HepG2 (cell line): ENCODE results near the gene CELF4. TPM values are rescaled to one million over a fixed set of nuclear protein-coding genes. Genes with fewer than 3 reads are reported as not detected.

ENCODE experiments used
- ATAC-seq: fragments of 200-7000 bp; cut with Tn5 transposase; 3 replicates; pipeline ENCODE4 v1.9.1; 2020; ENCODE audit warnings: mild to moderate bottlenecking, moderate library complexity
- BruUV-seq: library from RNA; stranded (reverse); fragments of 400-500 nt; replicated peaks from 2 replicates; lab custom pipeline; 2021; lab: Mats Ljungman, UMichigan
- CTCF ChIA-PET: fragments of 300-600 bp; formaldehyde crosslinking; extraction: SDS; loops from one replicate; lab custom pipeline; 2021; ENCODE audit warnings: low total read pairs, inconsistent platforms, low intra/inter-chr PET ratio; lab: Yijun Ruan, JAX
- POLR2A ChIA-PET: fragments of 350-600 bp; sonication (Branson Sonifier 250); formaldehyde crosslinking; loops from one replicate; lab custom pipeline; 2020; ENCODE audit warnings: antibody characterized with exemption, inconsistent platforms; lab: Yijun Ruan, JAX
- DNase-seq: peaks from one replicate; pipeline ENCODE4 v3.0.0-alpha.2; 2015; ENCODE audit warnings: low spot score
- FAIRE-seq: peaks from 3 replicates; lab custom pipeline; 2011; peaks lifted over from hg19 to GRCh38; lab: Jason Lieb, UNC
- H2AFZ ChIP-seq: one replicate; pipeline ENCODE4 v1.6.1; 2011; ENCODE audit warnings: low read length, inconsistent platforms
- H3K27ac ChIP-seq: fragments of 300-600 bp; 3 replicates; pipeline ENCODE4 v1.8.0; 2011; ENCODE audit warnings: mixed run types, mild to moderate bottlenecking, mixed read lengths, low read length, inconsistent platforms; ENCODE audit not compliant: insufficient read depth; ENCODE audit errors: extremely low read length
- H3K27me3 ChIP-seq, 2 experiments: fragments of 200-600 bp in 1 of 2; 2 replicates in 1 of 2; 3 replicates in 1 of 2; pipeline versions ENCODE4 v1.6.0 to v1.8.0; 2011; ENCODE audit warnings: low read length in 2 of 2, mild to moderate bottlenecking in 2 of 2, moderate library complexity in 2 of 2, inconsistent platforms in 1 of 2; ENCODE audit not compliant: insufficient read depth in 2 of 2, control insufficient read depth in 1 of 2
- H3K36me3 ChIP-seq, 2 experiments: fragments of 200-600 bp in 1 of 2; replicated peaks in 1 of 2; 2 replicates in 1 of 2; 3 replicates in 1 of 2; pipeline versions ENCODE4 v1.5.1 to v1.8.0; 2011; ENCODE audit warnings: low read length in 2 of 2, inconsistent platforms in 1 of 2; ENCODE audit not compliant: insufficient read depth in 2 of 2, control insufficient read depth in 1 of 2
- H3K4me1 ChIP-seq: 2 replicates; pipeline ENCODE4 v1.5.1; 2012; ENCODE audit warnings: low read length, inconsistent platforms; ENCODE audit not compliant: insufficient read depth
- H3K4me2 ChIP-seq: 2 replicates; pipeline ENCODE4 v1.6.0; 2011; ENCODE audit warnings: low read depth, low read length, inconsistent platforms
- H3K4me3 ChIP-seq, 3 experiments: fragments of 200-600 bp in 1 of 3; sonication (generic), shearing (Covaris generic) in 1 of 3; replicated peaks in 1 of 3; 2 replicates each; pipeline ENCODE4 v1.5.1; 2011 to 2016; ENCODE audit warnings: low read length in 3 of 3, inconsistent platforms in 2 of 3, low read depth in 2 of 3, mild to moderate bottlenecking in 2 of 3, control low read depth in 1 of 3, mixed read lengths in 1 of 3; ENCODE audit not compliant: insufficient read depth in 1 of 3
- H3K79me2 ChIP-seq: one replicate; pipeline ENCODE4 v1.6.1; 2011; ENCODE audit warnings: low read length, inconsistent platforms; ENCODE audit not compliant: insufficient read depth
- H3K9ac ChIP-seq: 2 replicates; pipeline ENCODE4 v1.6.0; 2011; ENCODE audit warnings: mild to moderate bottlenecking, low read depth, low read length, inconsistent platforms; ENCODE audit not compliant: insufficient read depth
- H3K9me3 ChIP-seq: 2 replicates; pipeline ENCODE4 v1.5.1; 2012; ENCODE audit warnings: mild to moderate bottlenecking, low read length
- H4K20me1 ChIP-seq: 2 replicates; pipeline ENCODE4 v1.6.0; 2011; ENCODE audit warnings: inconsistent platforms, mild to moderate bottlenecking, low read length, moderate library complexity; ENCODE audit not compliant: insufficient read depth
- GPN1 ChIP-seq: sonication (generic); formaldehyde crosslinking; IDR thresholded peaks from 2 replicates; pipeline ENCODE4 v1.5.1; 2020; ENCODE audit warnings: missing genetic modification reagents, borderline replicate concordance
- HMGA1 ChIP-seq: sonication (generic); formaldehyde crosslinking; conservative IDR thresholded peaks from 2 replicates; pipeline ENCODE4 v1.4.0; 2020; ENCODE audit warnings: missing genetic modification reagents
- KDM2A ChIP-seq: sonication (generic); formaldehyde crosslinking; IDR thresholded peaks from 2 replicates; pipeline ENCODE4 v1.4.0; 2020; ENCODE audit warnings: low read depth, missing genetic modification reagents, borderline replicate concordance
- MIER3 ChIP-seq: IDR thresholded peaks from 2 replicates; pipeline ENCODE4 v1.6.1; 2016; ENCODE audit warnings: missing compliant biosample characterization, borderline replicate concordance
- MXD4 ChIP-seq: IDR thresholded peaks from 2 replicates; pipeline ENCODE4 v1.6.1; 2016; ENCODE audit warnings: mild to moderate bottlenecking, missing biosample characterization, missing genetic modification reagents
- PTBP1 ChIP-seq: fragments of 200-400 bp; formaldehyde crosslinking; IDR thresholded peaks from 2 replicates; pipeline ENCODE4 v1.6.1; 2018; ENCODE audit warnings: low read length, low read depth; ENCODE audit not compliant: poor library complexity, severe bottlenecking
- TFAP4 ChIP-seq: sonication (generic); IDR thresholded peaks from 2 replicates; pipeline ENCODE4 v1.6.1; 2016; ENCODE audit warnings: low read depth, borderline replicate concordance
- ZBTB38 ChIP-seq: sonication (generic); formaldehyde crosslinking; IDR thresholded peaks from 2 replicates; pipeline ENCODE4 v1.5.1; 2020; ENCODE audit warnings: mild to moderate bottlenecking, missing genetic modification reagents
- ZBTB44 ChIP-seq: sonication (generic); formaldehyde crosslinking; IDR thresholded peaks from 2 replicates; pipeline ENCODE4 v1.4.0; 2020; ENCODE audit warnings: missing genetic modification reagents
- ZMAT3 ChIP-seq: sonication (generic); formaldehyde crosslinking; conservative IDR thresholded peaks from 2 replicates; pipeline ENCODE4 v1.7.0; 2021; ENCODE audit warnings: missing genetic modification reagents
- ZNF230 ChIP-seq: sonication (generic); formaldehyde crosslinking; IDR thresholded peaks from 2 replicates; pipeline ENCODE4 v1.4.0; 2020; ENCODE audit warnings: mild to moderate bottlenecking, missing genetic modification reagents
- ZNF251 ChIP-seq: sonication (generic); formaldehyde crosslinking; IDR thresholded peaks from 2 replicates; pipeline ENCODE4 v1.9.0; 2021; ENCODE audit warnings: mild to moderate bottlenecking, missing genetic modification reagents
- ZNF274 ChIP-seq: sonication (generic); formaldehyde crosslinking; IDR thresholded peaks from 2 replicates; pipeline ENCODE4 v1.5.1; 2020; ENCODE audit warnings: mild to moderate bottlenecking, missing genetic modification reagents
- ZNF543 ChIP-seq: sonication (generic); formaldehyde crosslinking; IDR thresholded peaks from 2 replicates; pipeline ENCODE4 v1.4.0; 2020; ENCODE audit warnings: mild to moderate bottlenecking, missing genetic modification reagents
- ZNF691 ChIP-seq: sonication (generic); formaldehyde crosslinking; IDR thresholded peaks from 2 replicates; pipeline ENCODE4 v1.4.0; 2020; ENCODE audit warnings: missing genetic modification reagents, low read depth, mild to moderate bottlenecking, borderline replicate concordance
- ZNF788 ChIP-seq: sonication (generic); formaldehyde crosslinking; IDR thresholded peaks from 2 replicates; pipeline ENCODE4 v1.5.0; 2020; ENCODE audit warnings: mild to moderate bottlenecking, missing genetic modification reagents, borderline replicate concordance
- ZXDC ChIP-seq: sonication (generic); formaldehyde crosslinking; IDR thresholded peaks from 2 replicates; pipeline ENCODE4 v1.5.0; 2020; ENCODE audit warnings: mild to moderate bottlenecking, missing genetic modification reagents
- WGBS: methylation state at CpG from one replicate; pipeline ENCODE4 v1.1.6; 2017; ENCODE audit warnings: low lambda C conversion rate; 5-methylcytosine and 5-hydroxymethylcytosine counted together
- in situ Hi-C: cut with HindIII; loops from 2 replicates; pipeline ENCODE4 v1.10.0; 2017; ENCODE audit warnings: low pct_unique_long_range_greater_than_20kb; ENCODE audit not compliant: extremely low pct_ligation_motif_present
- intact Hi-C: fragments of 100-400 bp; cut with micrococcal nuclease; formaldehyde crosslinking; loops from one replicate; pipeline ENCODE4 v1.10.0; 2022; ENCODE audit not compliant: unreplicated experiment
- polyA plus RNA-seq, 8 experiments: library from polyadenylated mRNA; depleted of rRNA in 3 of 8; stranded (reverse) in 7 of 8; unstranded in 1 of 8; fragments of >200 nt; fragmentation: Illumina TruSeq in 4 of 8; extraction: Trizol in 4 of 8; gene quantifications; 2 replicates each; pipeline versions ENCODE4 v1.2.1 to v1.2.3, GENCODE V29; 2011 to 2016; ENCODE audit warnings: low read depth in 4 of 8, missing spikeins in 1 of 8, mixed read lengths in 1 of 8; ENCODE audit not compliant: insufficient read depth in 1 of 8
- total RNA-seq, 5 experiments: library from RNA; depleted of rRNA; stranded (reverse); fragments of >200 nt; fragmentation: Illumina TruSeq; extraction: Trizol; gene quantifications; 2 replicates each; pipeline ENCODE4 v1.2.3, GENCODE V29; 2016; ENCODE audit warnings: low read depth in 1 of 5

Gene CELF4
- total and polyA plus RNA-seq, 2 of the 13 experiments (the other 11 are each of a cell fraction or from before 2014, with no cell fraction given): not detected

- TF ChIP-seq ZXDC: no peak
- TF ChIP-seq MIER3: no peak
- TF ChIP-seq, all 625 proteins: peak for 0
Observed at GRCh38 chr18:37577051-37577611, 11.5 kb upstream of the CELF4 start (continued).

GRCh38 chr18:37575646-37576045 is 10.0 kb upstream of the CELF4 start:
- no peaks in the 10 kb centered on the region for H4K20me1 ChIP-seq
- H3K27ac ChIP-seq: no peak overlapping the region
- FAIRE-seq (no peak), DNase-seq (no peak), ATAC-seq (no peak)
- in situ Hi-C loops: no loop called here
- H2AFZ ChIP-seq: no peak overlapping the region
- H3K9ac ChIP-seq: no peak overlapping the region
- peaks cover 0 to 8% of the 10 kb centered on the region in 2 experiments; a peak in 3 of 5 replicates for H3K27me3 ChIP-seq
- H3K4me2 ChIP-seq: no peak overlapping the region
- WGBS: 42% methylated on average over 9 of the region's 10 CpGs
- H3K36me3 ChIP-seq: no peaks in the 10 kb centered on the region
- intact Hi-C loops: no loop called here
- ChIA-PET CTCF (no interaction called here), POLR2A (no interaction called here)
- BruUV-seq: no TSS peak
- H3K4me3 ChIP-seq: no peak overlapping the region
- no peaks in the 10 kb centered on the region for H3K4me1 ChIP-seq
- no peaks in the 10 kb centered on the region for H3K79me2 ChIP-seq
- H3K9me3 ChIP-seq: no peaks in the 10 kb centered on the region
- no peak for TF ChIP-seq ZBTB44 (CRISPR knock-in tag)
- TF ChIP-seq ZNF230 (CRISPR knock-in tag): no peak
- TF ChIP-seq ZNF691: no peak
- no peak for TF ChIP-seq ZNF543 (CRISPR knock-in tag)
- TF ChIP-seq ZNF788 (CRISPR knock-in tag): no peak
- TF ChIP-seq HMGA1 (CRISPR knock-in tag): no peak
- no peak for TF ChIP-seq ZBTB38 (CRISPR knock-in tag)
- no peak for TF ChIP-seq ZNF274 (CRISPR knock-in tag)
- no peak for TF ChIP-seq TFAP4
- no peak for TF ChIP-seq GPN1
- TF ChIP-seq PTBP1: no peak
- no peak for TF ChIP-seq ZMAT3
- no peak for TF ChIP-seq KDM2A (CRISPR knock-in tag)
- no peak for TF ChIP-seq ZNF251 (CRISPR knock-in tag)
- no peak for TF ChIP-seq MXD4
